Measurements from ENCODE around the gene VPS35L. TPM values are rescaled to one million over a fixed set of nuclear protein-coding genes. Genes with fewer than 3 reads are reported as not detected.
A peak's percentile ranks its signal among the peaks of the same experiment; 100 is the strongest.

The VPS35L gene
- total RNA-seq, 1 experiment from 2014 or later, result 55.5 TPM

DNA sequence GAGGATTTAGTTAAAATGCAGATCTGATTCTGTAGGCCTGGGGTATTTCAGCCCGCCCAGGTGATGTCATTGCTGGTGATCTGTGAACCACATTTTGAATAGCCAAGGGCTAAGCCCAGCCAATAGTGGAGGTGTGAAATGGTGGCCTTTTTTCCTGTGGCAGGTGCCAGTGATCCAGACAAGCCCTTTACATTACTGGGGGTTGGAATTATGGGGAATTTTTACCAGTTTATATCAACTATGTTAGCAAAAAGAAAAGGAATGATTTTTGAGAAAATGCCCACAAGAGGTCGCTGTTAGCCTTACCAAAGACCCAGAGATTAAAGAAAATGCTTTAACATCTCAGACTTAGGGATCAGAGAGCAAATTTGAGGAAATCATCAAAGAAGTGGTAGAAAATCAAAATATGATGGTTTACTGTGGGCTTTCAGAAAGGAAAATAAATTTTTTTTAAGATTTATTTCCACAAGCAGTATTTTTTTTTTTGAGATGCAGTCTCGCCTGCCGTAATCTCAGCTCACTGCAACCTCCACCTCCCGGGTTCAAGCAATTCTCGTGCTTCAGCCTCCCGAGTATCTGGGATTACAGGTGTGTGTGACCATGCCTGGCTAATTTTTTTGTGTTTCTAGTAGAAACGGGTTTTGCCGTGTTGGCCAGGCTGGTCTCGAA lies 3.9 kb downstream of the VPS35L start:
- intact Hi-C loops (cut with micrococcal nuclease), result loop anchor here (1.0 to 5.0 kb wide), 2 partner anchors 38 to 327 kb away; no protein-coding TSS in a partner anchor
- peaks cover 8% of the 10 kb centered on the region for H3K9me3 Mint-ChIP-seq (ENCODE audit: unreplicated experiment)
- ChIA-PET CTCF (interaction anchor here (0.6 to 5.9 kb wide), 23 partner anchors 9 to 1604 kb away, joined by 3 to 55 read pairs (median 4); no protein-coding TSS in a partner anchor), POLR2A (interaction anchor here (0.7 kb wide), 1 partner anchor 559 kb away, joined by 3 read pairs; no protein-coding TSS in a partner anchor)
- H3K4me1 Mint-ChIP-seq (ENCODE audit: insufficient read depth, unreplicated experiment), result peaks cover 8% of the 10 kb centered on the region
- no peaks in the 10 kb centered on the region for H3K27me3 Mint-ChIP-seq (ENCODE audit: insufficient read depth, unreplicated experiment)
- peaks cover 6% of the 10 kb centered on the region for H3K36me3 Mint-ChIP-seq (ENCODE audit: insufficient read depth, unreplicated experiment)
- peak; percentile 69 for DNase-seq (ENCODE audit: unreplicated experiment)
- H3K27ac Mint-ChIP-seq (ENCODE audit: low read depth, unreplicated experiment), result no peak overlapping the region
- TF ChIP-seq, protein P1, sequence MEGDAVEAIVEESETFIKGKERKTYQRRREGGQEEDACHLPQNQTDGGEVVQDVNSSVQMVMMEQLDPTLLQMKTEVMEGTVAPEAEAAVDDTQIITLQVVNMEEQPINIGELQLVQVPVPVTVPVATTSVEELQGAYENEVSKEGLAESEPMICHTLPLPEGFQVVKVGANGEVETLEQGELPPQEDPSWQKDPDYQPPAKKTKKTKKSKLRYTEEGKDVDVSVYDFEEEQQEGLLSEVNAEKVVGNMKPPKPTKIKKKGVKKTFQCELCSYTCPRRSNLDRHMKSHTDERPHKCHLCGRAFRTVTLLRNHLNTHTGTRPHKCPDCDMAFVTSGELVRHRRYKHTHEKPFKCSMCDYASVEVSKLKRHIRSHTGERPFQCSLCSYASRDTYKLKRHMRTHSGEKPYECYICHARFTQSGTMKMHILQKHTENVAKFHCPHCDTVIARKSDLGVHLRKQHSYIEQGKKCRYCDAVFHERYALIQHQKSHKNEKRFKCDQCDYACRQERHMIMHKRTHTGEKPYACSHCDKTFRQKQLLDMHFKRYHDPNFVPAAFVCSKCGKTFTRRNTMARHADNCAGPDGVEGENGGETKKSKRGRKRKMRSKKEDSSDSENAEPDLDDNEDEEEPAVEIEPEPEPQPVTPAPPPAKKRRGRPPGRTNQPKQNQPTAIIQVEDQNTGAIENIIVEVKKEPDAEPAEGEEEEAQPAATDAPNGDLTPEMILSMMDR (IDR thresholded peaks at IDR 0.05; ENCODE audit: unreplicated experiment), result peak; percentile 56
- BruUV-seq (replicated peaks), result no TSS peak
- H3K4me3 Mint-ChIP-seq (ENCODE audit: unreplicated experiment), result no peak overlapping the region

DNA sequence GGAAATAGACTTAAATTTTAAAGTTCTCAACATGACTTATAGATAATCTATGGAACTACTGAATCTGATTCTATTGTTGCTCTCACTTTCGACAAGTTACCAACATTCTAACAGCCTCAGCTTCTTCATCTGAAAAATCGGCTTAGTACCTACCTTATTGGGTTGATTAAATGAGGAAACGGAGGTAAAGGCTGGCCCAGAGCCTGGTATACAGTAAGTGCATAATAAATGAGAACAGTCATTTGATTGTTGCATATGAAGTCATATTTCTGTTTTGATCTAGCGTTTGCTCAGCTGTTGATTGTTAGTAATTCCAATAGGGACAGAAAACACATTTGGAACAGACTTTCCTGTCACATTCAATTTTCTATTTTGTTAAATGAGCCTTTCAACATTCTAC lies 4.6 kb downstream of the VPS35L start:
- ChIA-PET CTCF (interaction anchor here (0.6 to 5.9 kb wide), 13 partner anchors 8 to 572 kb away, joined by 3 to 47 read pairs (median 4); no protein-coding TSS in a partner anchor), POLR2A (no interaction called here)
- peaks cover 8% of the 10 kb centered on the region for H3K9me3 Mint-ChIP-seq (ENCODE audit: unreplicated experiment)
- no peak for DNase-seq (ENCODE audit: unreplicated experiment)
- no peaks in the 10 kb centered on the region for H3K27me3 Mint-ChIP-seq (ENCODE audit: insufficient read depth, unreplicated experiment)
- no TSS peak for BruUV-seq (replicated peaks)
- no peak overlapping the region for H3K4me3 Mint-ChIP-seq (ENCODE audit: unreplicated experiment)
- TF ChIP-seq, protein P1 (IDR thresholded peaks at IDR 0.05; ENCODE audit: unreplicated experiment), result no peak
- peaks cover 8% of the 10 kb centered on the region for H3K4me1 Mint-ChIP-seq (ENCODE audit: insufficient read depth, unreplicated experiment)
- intact Hi-C loops (cut with micrococcal nuclease), result no loop called here
- peaks cover 5% of the 10 kb centered on the region for H3K36me3 Mint-ChIP-seq (ENCODE audit: insufficient read depth, unreplicated experiment)
- H3K27ac Mint-ChIP-seq (ENCODE audit: low read depth, unreplicated experiment), result no peak overlapping the region

DNA sequence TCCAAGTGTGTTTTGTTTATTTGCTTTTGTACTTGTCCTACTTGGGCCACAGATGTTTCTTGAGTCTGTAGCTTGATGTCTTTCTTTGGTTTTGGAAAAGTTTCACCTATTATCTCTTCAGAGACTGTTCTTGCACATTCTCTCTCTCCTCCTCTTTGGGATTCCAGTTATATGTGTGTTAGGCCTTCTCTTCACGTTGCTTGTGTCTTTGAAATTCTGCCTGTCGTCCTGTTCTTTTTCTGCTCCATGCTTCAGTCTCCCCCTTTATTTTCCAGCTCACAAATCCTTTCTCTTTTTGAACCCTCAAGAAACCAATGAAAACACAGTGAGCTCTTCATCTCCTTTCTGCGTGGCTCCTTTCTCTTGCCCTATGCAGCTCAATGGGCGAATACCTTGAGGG lies 7.9 kb downstream of the VPS35L start:
- intact Hi-C loops (cut with micrococcal nuclease), result no loop called here
- TF ChIP-seq, protein P1 (IDR thresholded peaks at IDR 0.05; ENCODE audit: unreplicated experiment), result no peak
- no peak for DNase-seq (ENCODE audit: unreplicated experiment)
- Mint-ChIP-seq H3K27me3 (ENCODE audit: insufficient read depth, unreplicated experiment) (no peaks in the 10 kb centered on the region), H3K9me3 (ENCODE audit: unreplicated experiment) (peaks cover 8% of the 10 kb centered on the region), H3K4me3 (ENCODE audit: unreplicated experiment) (no peak overlapping the region), H3K27ac (ENCODE audit: low read depth, unreplicated experiment) (no peak overlapping the region), H3K36me3 (ENCODE audit: insufficient read depth, unreplicated experiment) (peaks cover 37% of the 10 kb centered on the region), H3K4me1 (ENCODE audit: insufficient read depth, unreplicated experiment) (no peaks in the 10 kb centered on the region)
- POLR2A ChIA-PET, result no interaction called here
- BruUV-seq (replicated peaks), result no TSS peak
- CTCF ChIA-PET, result interaction anchor here (0.7 to 4.7 kb wide), 7 partner anchors 21 to 1155 kb away, joined by 3 to 43 read pairs (median 5); no protein-coding TSS in a partner anchor

DNA sequence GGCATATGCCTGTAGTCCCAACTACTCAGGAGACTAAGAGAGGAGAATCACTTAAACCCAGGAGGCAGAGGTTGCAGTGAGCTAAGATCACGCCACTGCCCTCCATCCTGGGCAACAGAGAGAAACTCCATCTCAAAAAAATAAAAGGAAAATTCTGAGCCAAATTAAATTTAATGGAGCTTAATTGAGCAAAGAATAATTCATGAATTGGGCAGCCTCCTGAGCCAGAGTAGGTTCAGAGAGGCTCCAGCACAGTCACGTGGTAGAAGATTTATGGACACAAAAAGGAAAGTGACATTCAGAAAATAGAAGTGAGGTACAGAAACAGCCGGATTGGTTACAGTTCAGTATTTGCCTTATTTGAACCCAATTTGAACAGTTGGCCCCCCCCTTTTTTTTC lies 10.9 kb downstream of the VPS35L start:
- TF ChIP-seq, protein P1 (IDR thresholded peaks at IDR 0.05; ENCODE audit: unreplicated experiment), result no peak
- no TSS peak for BruUV-seq (replicated peaks)
- H3K36me3 Mint-ChIP-seq (ENCODE audit: insufficient read depth, unreplicated experiment), result peaks cover 57% of the 10 kb centered on the region
- POLR2A ChIA-PET, result no interaction called here
- CTCF ChIA-PET, result interaction anchor here (0.6 to 5.4 kb wide), 5 partner anchors 7 to 850 kb away, joined by 3 to 52 read pairs (median 4); no protein-coding TSS in a partner anchor
- intact Hi-C loops (cut with micrococcal nuclease), result no loop called here
- no peak overlapping the region for H3K4me3 Mint-ChIP-seq (ENCODE audit: unreplicated experiment)
- no peaks in the 10 kb centered on the region for H3K4me1 Mint-ChIP-seq (ENCODE audit: insufficient read depth, unreplicated experiment)
- H3K27ac Mint-ChIP-seq (ENCODE audit: low read depth, unreplicated experiment), result no peak overlapping the region
- no peak for DNase-seq (ENCODE audit: unreplicated experiment)
- H3K9me3 Mint-ChIP-seq (ENCODE audit: unreplicated experiment), result peaks cover 8% of the 10 kb centered on the region
- no peaks in the 10 kb centered on the region for H3K27me3 Mint-ChIP-seq (ENCODE audit: insufficient read depth, unreplicated experiment)
